A673 (cell line): ENCODE results near the gene ZNF512B.

Experiments
- EZH2 ChIP-seq: fragments of 200-600 bp; sonication (generic); IDR thresholded peaks from 2 replicates; pipeline ENCODE4 v1.6.1; 2017; ENCODE audit warnings: borderline replicate concordance, low read depth, mild to moderate bottlenecking, mixed read lengths, antibody characterized with exemption, low read length; ENCODE audit not compliant: poor library complexity, severe bottlenecking
- TF ChIP-seq, protein P1 (sequence below): fragments of 300-800, 200-600 bp; sonication (generic); conservative IDR thresholded peaks from 2 replicates; pipeline ENCODE4 v1.5.1; 2017; ENCODE audit warnings: low read depth, mild to moderate bottlenecking, antibody characterized with exemption, low read length, moderate library complexity, mixed read lengths

DNA sequence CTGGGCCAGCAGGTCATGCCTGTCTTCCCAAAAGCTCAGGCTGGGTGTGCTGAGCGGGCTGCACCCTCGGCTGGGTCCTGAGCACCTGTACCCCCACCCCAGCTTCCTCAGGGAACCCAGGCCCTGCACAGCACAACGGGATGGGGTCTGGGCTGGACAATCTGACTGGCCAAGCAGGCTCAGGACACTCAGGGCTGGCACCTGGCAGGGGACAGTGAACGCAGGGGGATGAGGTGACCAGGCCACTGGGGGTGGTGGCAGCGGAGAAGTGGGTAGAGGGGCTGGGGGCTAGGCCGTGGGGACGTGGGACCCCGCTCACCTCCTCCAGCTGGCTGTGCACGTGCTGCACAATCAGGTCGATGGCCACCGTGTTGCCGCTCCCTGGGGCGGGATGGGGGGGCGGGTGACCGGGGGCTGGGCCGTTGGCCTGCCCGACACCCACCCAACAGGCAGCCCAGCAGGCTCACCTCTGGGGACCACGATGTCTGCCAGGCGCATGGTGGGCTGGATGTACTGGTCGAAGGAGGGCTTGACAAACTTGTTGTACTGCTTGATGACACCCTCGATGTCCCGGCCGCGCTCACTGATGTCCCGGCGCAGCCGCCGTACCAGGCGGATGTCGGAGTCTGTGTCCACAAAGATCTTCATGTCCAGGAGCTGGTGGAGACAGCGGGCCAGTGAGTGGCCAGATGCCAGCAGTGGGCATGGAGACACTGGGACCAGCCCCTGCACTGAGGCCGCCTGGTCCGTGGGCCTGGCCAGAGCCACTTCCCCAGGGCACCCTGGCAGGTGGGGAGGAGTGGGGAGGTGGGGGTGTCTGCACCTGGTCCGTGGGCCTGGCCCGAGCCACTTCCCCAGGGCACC, 25.4 kb downstream of the ZNF512B start:
- TF ChIP-seq, protein P1, sequence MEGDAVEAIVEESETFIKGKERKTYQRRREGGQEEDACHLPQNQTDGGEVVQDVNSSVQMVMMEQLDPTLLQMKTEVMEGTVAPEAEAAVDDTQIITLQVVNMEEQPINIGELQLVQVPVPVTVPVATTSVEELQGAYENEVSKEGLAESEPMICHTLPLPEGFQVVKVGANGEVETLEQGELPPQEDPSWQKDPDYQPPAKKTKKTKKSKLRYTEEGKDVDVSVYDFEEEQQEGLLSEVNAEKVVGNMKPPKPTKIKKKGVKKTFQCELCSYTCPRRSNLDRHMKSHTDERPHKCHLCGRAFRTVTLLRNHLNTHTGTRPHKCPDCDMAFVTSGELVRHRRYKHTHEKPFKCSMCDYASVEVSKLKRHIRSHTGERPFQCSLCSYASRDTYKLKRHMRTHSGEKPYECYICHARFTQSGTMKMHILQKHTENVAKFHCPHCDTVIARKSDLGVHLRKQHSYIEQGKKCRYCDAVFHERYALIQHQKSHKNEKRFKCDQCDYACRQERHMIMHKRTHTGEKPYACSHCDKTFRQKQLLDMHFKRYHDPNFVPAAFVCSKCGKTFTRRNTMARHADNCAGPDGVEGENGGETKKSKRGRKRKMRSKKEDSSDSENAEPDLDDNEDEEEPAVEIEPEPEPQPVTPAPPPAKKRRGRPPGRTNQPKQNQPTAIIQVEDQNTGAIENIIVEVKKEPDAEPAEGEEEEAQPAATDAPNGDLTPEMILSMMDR = no peak
- TF ChIP-seq EZH2 = no peak
